Measurements from ENCODE around the gene SMPD3. TPM values are rescaled to one million over a fixed set of nuclear protein-coding genes. Genes with fewer than 3 reads are reported as not detected.

SMPD3 gene
- total RNA-seq, 1 experiment from 2014 or later: 0.77 TPM

Other genes with a start within 250 kb of the SMPD3 start
- gene ESRP2, start 212.4 kb downstream of the SMPD3 start, total RNA-seq (2021; ENCODE audit: unreplicated experiment): 27.0 TPM
- gene PLA2G15, start 203.1 kb downstream of the SMPD3 start, total RNA-seq (2021; ENCODE audit: unreplicated experiment): 14.3 TPM
- 58.9 TPM for gene SLC7A6, start 184.0 kb downstream of the SMPD3 start, total RNA-seq (2021; ENCODE audit: unreplicated experiment)
- gene SLC7A6OS, start 137.6 kb downstream of the SMPD3 start, total RNA-seq (2021; ENCODE audit: unreplicated experiment): 16.0 TPM
- gene PRMT7, start 137.5 kb downstream of the SMPD3 start, total RNA-seq (2021; ENCODE audit: unreplicated experiment): 33.1 TPM
- gene ZFP90, start 90.8 kb upstream of the SMPD3 start, total RNA-seq (2021; ENCODE audit: unreplicated experiment): 16.8 TPM
- 16.7 TPM for gene CDH3, start 196.8 kb upstream of the SMPD3 start, total RNA-seq (2021; ENCODE audit: unreplicated experiment)